Measurements from ENCODE around the gene STX2.

The STX2 gene

GRCh38 chr12:130831876-130832405 is 7.1 kb downstream of the STX2 start:
- no peak for DNase-seq (ENCODE audit: low read depth)

DNA sequence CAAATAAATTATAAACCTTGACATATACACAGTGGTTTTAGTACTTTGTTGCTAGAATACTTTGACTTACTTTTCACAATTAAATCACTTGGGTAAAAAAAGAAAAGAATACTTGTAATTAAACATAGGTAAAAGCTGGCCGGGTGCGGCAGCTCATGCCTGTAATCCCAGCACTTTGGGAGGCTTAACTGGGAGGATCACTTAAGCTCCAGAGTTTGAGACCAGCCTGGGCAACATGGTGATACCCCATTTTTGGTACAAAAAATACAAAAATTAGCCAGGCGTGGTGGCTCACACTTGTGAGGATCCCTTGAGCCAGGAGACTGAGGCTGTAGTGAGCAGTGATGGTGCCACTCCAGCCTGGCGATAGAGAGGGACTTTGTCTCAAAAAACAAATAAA is 7.8 kb downstream of the STX2 start:
- no peak for DNase-seq (ENCODE audit: low read depth)

DNA sequence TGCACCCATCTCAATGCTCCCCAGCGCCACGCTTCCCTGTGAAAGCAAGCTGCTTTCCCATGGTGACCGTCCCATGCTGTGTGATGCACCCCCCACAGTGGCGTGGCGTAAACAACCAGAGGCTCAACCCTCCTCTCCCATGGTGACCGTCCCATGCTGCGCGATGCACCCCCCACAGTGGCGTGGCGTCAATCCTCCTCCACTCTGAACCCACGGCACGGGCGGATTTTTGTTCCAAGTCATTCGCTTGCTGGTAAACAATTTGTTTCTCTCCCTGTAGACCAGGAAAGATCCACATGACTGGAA is 8.9 kb downstream of the STX2 start:
- no peak for DNase-seq (ENCODE audit: low read depth)

- no peak for DNase-seq (ENCODE audit: low read depth)
Measured at GRCh38 chr12:130829391-130830245, 9.4 kb downstream of the STX2 start.

- no peak for DNase-seq (ENCODE audit: low read depth)
Measured at GRCh38 chr12:130828895-130829294, 10.2 kb downstream of the STX2 start.

GRCh38 chr12:130827432-130827831 is 11.6 kb downstream of the STX2 start:
- peak; percentile 50 for DNase-seq (ENCODE audit: low read depth)

- DNase-seq (ENCODE audit: low read depth) = peak; percentile 69
Measured at GRCh38 chr12:130826151-130826801, 12.8 kb downstream of the STX2 start.

DNA sequence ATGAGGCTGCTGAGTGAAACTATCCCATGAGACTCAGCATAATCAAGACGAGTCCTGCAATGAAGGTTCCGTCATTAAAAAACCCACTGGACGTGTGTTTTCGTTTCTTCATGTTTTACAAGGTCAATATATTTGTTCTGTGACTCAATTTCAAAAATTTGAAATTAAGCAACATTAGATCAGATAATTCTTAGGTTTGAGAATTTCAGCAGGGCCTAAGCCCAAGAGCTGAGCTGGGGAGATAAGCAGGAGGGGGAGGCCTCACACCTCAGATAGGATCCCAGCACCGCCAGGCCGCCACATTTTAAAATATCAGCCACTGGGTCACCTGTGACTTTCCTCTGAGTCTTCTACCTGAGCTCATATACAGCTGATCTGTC is 13.3 kb downstream of the STX2 start:
- no peak for DNase-seq (ENCODE audit: low read depth)

DNA sequence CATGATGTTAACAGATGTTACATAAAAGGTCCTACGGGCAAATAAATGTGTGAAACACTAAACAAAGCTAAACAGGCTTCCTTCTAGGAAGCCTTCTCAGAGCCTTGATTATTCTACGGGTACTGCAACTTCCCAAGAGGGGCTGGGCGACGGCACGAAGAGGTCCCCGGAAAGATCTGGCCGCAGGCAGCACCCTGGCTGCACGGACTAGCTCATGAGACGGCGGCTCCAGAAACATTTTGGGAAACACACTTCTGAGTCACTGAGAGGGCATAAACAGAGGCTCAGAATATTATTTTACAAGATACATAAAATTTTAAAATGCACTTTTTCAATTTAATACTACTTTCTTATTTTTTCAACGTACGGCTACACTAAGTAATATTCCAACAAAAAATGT is 19.4 kb downstream of the STX2 start:
- DNase-seq (ENCODE audit: low read depth) = no peak

- DNase-seq (ENCODE audit: low read depth) = no peak
Measured at GRCh38 chr12:130818635-130819576, 20.1 kb downstream of the STX2 start.

GRCh38 chr12:130818272-130818634 is 20.8 kb downstream of the STX2 start:
- no peak for DNase-seq (ENCODE audit: low read depth)

DNA sequence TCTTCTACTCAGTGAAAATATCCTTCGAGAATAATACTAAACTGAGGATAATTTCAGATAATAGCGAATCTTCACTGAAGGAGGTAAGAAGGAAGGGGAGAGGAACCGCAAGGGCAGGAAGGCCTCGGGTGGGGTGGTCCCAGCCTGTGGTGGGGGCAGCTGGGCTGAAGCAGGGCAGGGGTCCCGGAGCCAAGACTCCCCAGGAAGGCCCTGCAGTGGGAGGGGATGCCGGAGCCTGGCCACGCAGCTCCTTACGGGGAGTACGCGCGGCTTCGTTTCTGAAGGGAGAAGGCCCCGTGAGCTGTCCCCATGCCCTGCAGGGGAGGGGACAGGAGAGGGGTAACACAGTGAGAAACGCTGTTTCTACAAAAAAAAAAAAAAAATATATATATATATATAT is 21.2 kb downstream of the STX2 start:
- DNase-seq (ENCODE audit: low read depth) = no peak

GRCh38 chr12:130816097-130816496 is 23.0 kb downstream of the STX2 start:
- DNase-seq (ENCODE audit: low read depth) = no peak

DNA sequence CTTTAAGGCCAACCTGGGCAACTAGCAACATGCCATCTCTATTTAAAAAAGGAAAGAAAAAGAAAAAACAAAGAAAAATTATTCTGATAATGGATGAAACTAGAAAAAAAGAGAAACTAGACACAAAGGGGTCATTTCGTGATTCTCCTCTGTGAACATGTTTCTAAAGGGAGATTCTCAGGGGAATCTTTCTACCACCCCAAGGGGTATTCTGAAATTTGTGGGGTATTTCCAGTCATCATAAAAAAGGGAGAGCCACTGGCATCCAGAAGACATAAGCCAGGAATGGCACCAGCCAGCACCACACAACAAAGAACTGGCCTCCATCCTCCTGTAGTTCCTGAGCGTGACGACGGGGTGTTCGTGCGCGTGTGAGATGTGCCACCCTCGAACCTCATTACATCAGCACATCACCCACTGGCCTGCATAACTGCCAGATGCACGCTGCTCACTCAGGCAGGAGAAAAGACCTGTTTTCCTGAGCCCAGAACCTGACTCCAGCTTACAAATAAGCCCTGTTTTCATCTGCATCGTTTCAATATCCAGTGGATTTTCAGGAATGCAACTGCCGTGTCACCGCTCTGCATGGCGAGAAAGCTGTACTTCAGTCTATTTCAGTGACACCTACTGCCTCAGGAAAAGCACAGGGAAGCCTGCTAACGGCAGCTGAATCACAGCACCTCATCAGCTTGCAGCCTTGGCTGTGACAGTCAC is 23.9 kb downstream of the STX2 start:
- DNase-seq (ENCODE audit: low read depth) = no peak

- no peak for DNase-seq (ENCODE audit: low read depth)
Measured at GRCh38 chr12:130813949-130814348, 25.1 kb downstream of the STX2 start.

DNA sequence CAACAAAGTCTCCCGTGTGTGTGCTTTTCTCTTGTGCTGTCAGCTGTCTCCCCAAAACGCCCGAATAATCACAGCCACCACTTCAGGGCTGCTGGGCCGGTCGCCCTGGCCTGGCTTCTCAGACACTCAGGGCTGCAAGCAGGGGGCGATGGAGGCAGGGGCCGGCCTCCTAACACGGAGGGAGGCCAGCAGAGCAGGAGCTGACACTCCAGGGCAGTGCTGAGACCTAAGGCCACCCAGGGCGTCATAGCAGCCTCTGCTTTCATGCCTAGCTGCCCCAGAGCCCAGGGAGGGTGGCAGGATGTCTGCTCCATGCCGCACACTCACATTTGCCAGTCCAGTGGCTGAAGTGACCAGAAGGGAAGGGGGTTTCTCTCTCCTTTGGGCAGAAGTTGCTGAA is 25.6 kb downstream of the STX2 start:
- no peak for DNase-seq (ENCODE audit: low read depth)

DNA sequence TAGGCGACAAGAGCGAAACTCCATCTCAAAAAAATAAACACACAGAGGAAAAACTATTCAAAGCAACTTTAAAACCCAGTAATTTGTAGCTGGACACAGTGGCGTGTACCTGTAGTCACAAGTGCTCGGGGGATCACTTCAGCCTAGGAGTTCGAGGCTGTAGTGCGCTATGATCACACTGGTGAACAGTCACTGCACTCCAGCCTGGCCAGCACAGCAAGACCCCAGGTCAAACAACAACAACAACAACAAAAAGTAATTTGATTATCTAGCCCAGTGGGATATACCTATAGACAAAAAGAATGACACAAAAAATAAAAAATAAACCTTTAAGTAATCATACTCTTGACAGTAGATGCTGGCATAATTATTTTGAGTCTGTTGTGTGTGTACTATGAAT is 29.3 kb downstream of the STX2 start:
- DNase-seq (ENCODE audit: low read depth) = no peak

DNA sequence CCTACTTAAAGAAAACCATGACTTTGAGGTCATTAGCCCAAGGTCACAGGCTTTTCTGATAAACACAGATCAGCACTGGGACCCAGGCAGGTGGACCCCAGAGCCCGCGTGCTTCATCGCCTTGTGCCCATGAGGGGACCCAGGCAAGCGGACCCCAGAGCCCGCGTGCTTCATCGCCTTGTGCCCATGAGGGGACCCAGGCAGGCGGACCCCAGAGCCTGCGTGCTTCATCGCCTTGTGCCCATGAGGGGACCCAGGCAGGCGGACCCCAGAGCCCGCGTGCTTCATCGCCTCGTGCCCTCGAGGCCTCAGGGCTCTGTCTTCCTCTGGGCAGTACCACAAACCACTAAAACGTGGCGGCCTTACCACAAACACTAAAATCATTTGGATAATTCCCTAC is 31.7 kb downstream of the STX2 start:
- no peak for DNase-seq (ENCODE audit: low read depth)

DNA sequence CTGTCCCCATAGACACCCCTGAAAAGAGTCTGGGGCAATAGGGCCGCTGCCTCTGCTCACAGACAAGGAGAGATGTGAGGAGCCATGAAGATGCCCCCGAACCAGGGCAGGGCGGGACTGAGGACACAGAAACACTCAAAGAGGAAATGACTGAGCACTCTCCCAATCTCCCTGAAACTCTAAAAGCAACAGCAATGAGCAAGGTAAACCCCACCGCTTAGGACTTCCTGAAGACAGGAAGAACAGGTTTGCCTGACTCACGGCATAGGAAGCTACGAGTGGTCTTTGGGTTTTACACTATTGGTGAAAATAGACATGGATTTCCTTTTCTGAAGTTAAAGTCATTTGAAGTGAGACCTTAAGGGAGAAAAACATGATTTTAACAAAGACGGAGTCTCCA is 32.5 kb downstream of the STX2 start:
- no peak for DNase-seq (ENCODE audit: low read depth)

GRCh38 chr12:130805635-130806034 is 33.4 kb downstream of the STX2 start:
- no peak for DNase-seq (ENCODE audit: low read depth)

DNA sequence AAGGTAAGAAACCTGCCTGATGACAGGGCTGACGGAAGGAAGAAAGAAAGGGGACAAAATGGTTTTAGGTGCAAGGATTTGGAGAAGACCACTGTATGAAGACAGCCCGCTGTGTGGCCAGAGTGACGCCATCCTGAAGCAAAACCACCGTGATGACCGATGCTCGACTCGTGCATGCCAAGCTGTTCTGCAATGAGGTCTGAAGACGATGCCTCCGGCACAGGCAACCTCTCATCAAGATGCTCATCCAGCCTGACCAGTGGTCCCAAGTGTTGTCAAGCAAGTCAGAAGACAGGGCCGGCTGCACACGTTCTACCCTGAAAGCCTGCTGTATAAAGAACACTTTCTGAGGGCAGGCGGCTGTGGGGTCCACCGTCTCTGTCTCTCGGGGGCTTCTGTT is 34.8 kb downstream of the STX2 start:
- no peak for DNase-seq (ENCODE audit: low read depth)

DNA sequence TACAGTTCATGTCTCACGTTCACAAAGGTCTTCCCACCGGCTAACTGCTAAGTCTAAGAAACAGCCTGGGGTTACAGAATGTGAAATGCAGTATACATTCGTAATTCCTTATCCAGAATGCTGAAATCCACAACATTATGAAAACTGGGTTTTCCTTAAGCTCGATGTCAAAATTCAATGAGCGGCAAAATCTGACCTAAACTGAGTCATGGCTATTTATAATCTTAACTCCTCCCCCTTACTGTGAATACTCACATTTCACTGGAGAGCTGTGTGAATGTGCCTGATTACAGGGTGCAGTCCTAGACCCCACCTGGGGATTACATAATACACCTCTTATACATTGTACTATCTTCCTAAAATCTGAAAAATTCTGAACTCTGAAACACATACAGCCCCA is 35.3 kb downstream of the STX2 start:
- DNase-seq (ENCODE audit: low read depth) = no peak

All from fibroblast of gingiva (primary cell).